Measurements from ENCODE around the gene ZNF154.

DNA sequence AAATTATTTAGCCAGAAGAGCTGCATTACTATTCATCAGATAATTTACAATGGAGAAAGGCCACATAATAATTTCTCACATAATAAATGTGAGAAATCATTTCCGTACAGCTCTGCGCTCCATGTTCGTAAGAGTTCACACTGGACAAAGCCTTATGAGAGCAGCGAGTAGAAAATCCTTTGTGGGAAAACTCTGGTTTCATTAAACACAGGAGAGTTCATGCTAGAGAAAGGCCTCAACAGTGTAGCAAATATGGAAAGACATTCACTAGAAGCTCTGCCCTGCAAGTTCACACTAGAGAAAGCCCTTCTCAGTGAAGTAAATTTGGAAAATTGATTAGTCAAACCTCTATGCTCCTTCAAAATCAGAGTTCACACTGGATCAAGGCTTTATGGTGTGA lies 46.0 kb upstream of the ZNF154 start:
- TF ChIP-seq, protein P1, sequence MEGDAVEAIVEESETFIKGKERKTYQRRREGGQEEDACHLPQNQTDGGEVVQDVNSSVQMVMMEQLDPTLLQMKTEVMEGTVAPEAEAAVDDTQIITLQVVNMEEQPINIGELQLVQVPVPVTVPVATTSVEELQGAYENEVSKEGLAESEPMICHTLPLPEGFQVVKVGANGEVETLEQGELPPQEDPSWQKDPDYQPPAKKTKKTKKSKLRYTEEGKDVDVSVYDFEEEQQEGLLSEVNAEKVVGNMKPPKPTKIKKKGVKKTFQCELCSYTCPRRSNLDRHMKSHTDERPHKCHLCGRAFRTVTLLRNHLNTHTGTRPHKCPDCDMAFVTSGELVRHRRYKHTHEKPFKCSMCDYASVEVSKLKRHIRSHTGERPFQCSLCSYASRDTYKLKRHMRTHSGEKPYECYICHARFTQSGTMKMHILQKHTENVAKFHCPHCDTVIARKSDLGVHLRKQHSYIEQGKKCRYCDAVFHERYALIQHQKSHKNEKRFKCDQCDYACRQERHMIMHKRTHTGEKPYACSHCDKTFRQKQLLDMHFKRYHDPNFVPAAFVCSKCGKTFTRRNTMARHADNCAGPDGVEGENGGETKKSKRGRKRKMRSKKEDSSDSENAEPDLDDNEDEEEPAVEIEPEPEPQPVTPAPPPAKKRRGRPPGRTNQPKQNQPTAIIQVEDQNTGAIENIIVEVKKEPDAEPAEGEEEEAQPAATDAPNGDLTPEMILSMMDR (IDR thresholded peaks at IDR 0.05; ENCODE audit: borderline replicate concordance, extremely low read depth, low read length, poor library complexity, severe bottlenecking), result no peak
- TF ChIP-seq EZH2 (IDR thresholded peaks at IDR 0.05; ENCODE audit: borderline replicate concordance, low read depth, low read length, severe bottlenecking), result no peak
